Loucy (cell line): ENCODE results near the gene AMZ1.
"Not testable (repeated sequence)": the region's sequence is repeated elsewhere in the genome, so short reads cannot be mapped to it uniquely, and the experiment has no call there.

Experiments used
- H2AFZ ChIP-seq: fragments of 200-600 bp; sonication (generic); 2 replicates; pipeline ENCODE4 v1.6.0; 2016; ENCODE audit warnings: antibody characterized with exemption, mild to moderate bottlenecking, low read length, moderate library complexity
- H3F3A ChIP-seq: fragments of 200-600 bp; 2 replicates; pipeline ENCODE4 v1.6.0; 2016; ENCODE audit warnings: antibody characterized with exemption, low read depth, mild to moderate bottlenecking
- H3K27me3 ChIP-seq: fragments of 200-600 bp; sonication (generic); 2 replicates; pipeline ENCODE4 v1.6.1; 2014; ENCODE audit warnings: low read length, mild to moderate bottlenecking; ENCODE audit not compliant: insufficient read depth, poor library complexity, severe bottlenecking
- H3K36me3 ChIP-seq: fragments of 200-600 bp; sonication (generic); 2 replicates; pipeline ENCODE4 v1.6.1; 2016; ENCODE audit warnings: low read length; ENCODE audit not compliant: insufficient read depth
- H3K4me1 ChIP-seq: fragments of 200-600 bp; sonication (generic); 2 replicates; pipeline ENCODE4 v1.5.1; 2014; ENCODE audit warnings: low read length, mild to moderate bottlenecking; ENCODE audit not compliant: insufficient read depth, poor library complexity, severe bottlenecking
- H3K4me2 ChIP-seq: fragments of 200-600 bp; sonication (generic); 2 replicates; pipeline ENCODE4 v1.6.0; 2014; ENCODE audit warnings: antibody characterized with exemption, low read length, low read depth, mild to moderate bottlenecking; ENCODE audit not compliant: poor library complexity, severe bottlenecking
- H3K4me3 ChIP-seq: fragments of 200-600 bp; sonication (generic); 2 replicates; pipeline ENCODE4 v1.5.1; 2014; ENCODE audit warnings: low read length, mild to moderate bottlenecking, mixed read lengths; ENCODE audit not compliant: poor library complexity, severe bottlenecking
- H3K79me2 ChIP-seq: fragments of 200-600 bp; sonication (generic); 2 replicates; pipeline ENCODE4 v1.6.1; 2014; ENCODE audit warnings: low read length; ENCODE audit not compliant: insufficient read depth
- H3K9ac ChIP-seq: fragments of 200-600 bp; sonication (generic); 2 replicates; pipeline ENCODE4 v1.6.0; 2014; ENCODE audit warnings: mild to moderate bottlenecking, low read depth, low read length, moderate library complexity; ENCODE audit not compliant: poor library complexity, severe bottlenecking
- H3K9me2 ChIP-seq: fragments of 200-600 bp; sonication (generic); replicated peaks from 2 replicates; pipeline ENCODE4 v1.6.1; 2016; ENCODE audit warnings: low read depth, low read length, mixed read lengths
- H3K9me3 ChIP-seq: fragments of 200-600 bp; sonication (generic); 2 replicates; pipeline ENCODE4 v1.6.1; 2014; ENCODE audit warnings: mild to moderate bottlenecking, antibody characterized with exemption, low read length, low read depth; ENCODE audit not compliant: insufficient read depth
- H4K20me1 ChIP-seq: fragments of 200-600 bp; sonication (generic); 2 replicates; pipeline ENCODE4 v1.6.0; 2014; ENCODE audit warnings: antibody characterized with exemption, low read length, mild to moderate bottlenecking; ENCODE audit not compliant: insufficient read depth, poor library complexity, severe bottlenecking
- CTCF ChIP-seq: fragments of 200-600 bp; sonication (generic); conservative IDR thresholded peaks from 2 replicates; pipeline ENCODE4 v1.5.1; 2014; ENCODE audit warnings: mild to moderate bottlenecking, antibody characterized with exemption, low read length
- EZH2phosphoT487 ChIP-seq: fragments of 200-600 bp; IDR thresholded peaks from 2 replicates; pipeline ENCODE4 v1.6.1; 2018; ENCODE audit warnings: antibody characterized with exemption, mild to moderate bottlenecking, moderate library complexity, borderline replicate concordance

Gene AMZ1

GRCh38 chr7:2670171-2670570 lies 17.8 kb upstream of the AMZ1 start:
- Histone ChIP-seq H3K36me3 (no peaks in the 10 kb centered on the region), H3K4me1 (peaks cover 10% of the 10 kb centered on the region), H3K79me2 (no peaks in the 10 kb centered on the region), H4K20me1 (no peaks in the 10 kb centered on the region), H3K4me3 (no peak overlapping the region), H3K27me3 (no peaks in the 10 kb centered on the region), H3K9ac (no peak overlapping the region), H3K9me2 (no peaks in the 10 kb centered on the region), H3K4me2 (no peak overlapping the region), H2AFZ (no peak overlapping the region), H3F3A (no peaks in the 10 kb centered on the region), H3K9me3 (no peaks in the 10 kb centered on the region)
- TF ChIP-seq EZH2phosphoT487 (no peak), CTCF (no peak)

DNA sequence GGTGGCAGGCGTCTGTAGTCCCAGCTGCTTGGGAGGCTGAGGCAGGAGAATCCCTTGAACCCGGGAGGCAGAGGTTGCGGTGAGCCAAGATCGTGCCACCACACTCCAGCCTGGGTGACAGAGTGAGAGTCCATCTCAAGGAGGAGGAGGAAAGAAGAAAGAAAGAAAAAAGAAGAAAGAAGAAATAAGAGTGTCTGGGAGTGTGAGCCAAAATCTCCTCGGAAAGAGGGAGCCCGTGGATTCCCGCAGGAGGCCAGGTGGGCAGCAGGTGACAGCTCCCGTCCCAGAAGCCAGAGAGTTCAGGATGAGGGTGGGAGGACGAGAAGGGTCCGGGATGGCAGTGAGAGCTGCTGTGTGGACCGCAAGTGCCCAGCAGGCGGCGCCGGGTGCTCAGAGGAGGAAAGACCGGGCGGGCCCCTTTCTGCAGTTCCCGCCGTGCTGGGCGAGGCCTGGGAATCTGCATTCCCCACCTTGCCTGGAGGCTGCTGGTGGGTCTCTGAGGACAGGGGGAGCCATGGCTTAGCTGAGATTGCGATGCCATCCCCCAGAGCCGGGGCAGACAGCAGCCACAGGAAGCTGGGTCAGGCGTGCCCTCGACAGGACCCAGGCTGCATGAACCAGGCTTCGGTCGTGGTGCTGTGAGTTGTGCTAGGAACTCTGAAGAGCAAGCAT lies 17.1 kb upstream of the AMZ1 start:
- Histone ChIP-seq H3K36me3 (no peaks in the 10 kb centered on the region), H3K9ac (peak overlapping the region; percentile 6), H3K4me3 (no peak overlapping the region), H3K79me2 (no peaks in the 10 kb centered on the region), H3K9me2 (no peaks in the 10 kb centered on the region), H3F3A (no peaks in the 10 kb centered on the region), H4K20me1 (no peaks in the 10 kb centered on the region), H3K4me2 (peak overlapping the region; percentile 17), H3K9me3 (no peaks in the 10 kb centered on the region), H2AFZ (0 out of 2 replicates have a peak overlapping the region, but pooled peaks have one; percentile 13), H3K27me3 (no peaks in the 10 kb centered on the region), H3K4me1 (peaks cover 10% of the 10 kb centered on the region)
- TF ChIP-seq CTCF: peak; percentile 84
- no peak for TF ChIP-seq EZH2phosphoT487

- H3K9me3 ChIP-seq, H3K79me2 ChIP-seq, H2AFZ ChIP-seq, H3K36me3 ChIP-seq, H4K20me1 ChIP-seq, H3K4me2 ChIP-seq, H3K9ac ChIP-seq, H3K4me3 ChIP-seq, H3K4me1 ChIP-seq, H3K27me3 ChIP-seq, H3K9me2 ChIP-seq, H3F3A ChIP-seq: not testable (repeated sequence)
Observed at GRCh38 chr7:2673214-2673613, 14.8 kb upstream of the AMZ1 start.

GRCh38 chr7:2673934-2674333 lies 14.1 kb upstream of the AMZ1 start:
- Histone ChIP-seq H3K4me1 (peaks cover 6% of the 10 kb centered on the region), H4K20me1 (no peaks in the 10 kb centered on the region), H2AFZ (no peak overlapping the region), H3F3A (no peaks in the 10 kb centered on the region), H3K79me2 (no peaks in the 10 kb centered on the region), H3K4me3 (no peak overlapping the region), H3K9ac (no peak overlapping the region), H3K9me2 (no peaks in the 10 kb centered on the region), H3K9me3 (no peaks in the 10 kb centered on the region), H3K4me2 (no peak overlapping the region), H3K27me3 (no peaks in the 10 kb centered on the region), H3K36me3 (no peaks in the 10 kb centered on the region)
- TF ChIP-seq EZH2phosphoT487: no peak
- no peak for TF ChIP-seq CTCF
